NCI-H460 (cell line): Measurements from ENCODE around the gene HSD3B1. TPM values are rescaled to one million over a fixed set of nuclear protein-coding genes. Genes with fewer than 3 reads are reported as not detected.

Source experiments
- DNase-seq: peaks from one replicate; pipeline ENCODE4 v3.0.0-alpha.2; 2016; ENCODE audit warnings: low read depth; ENCODE audit errors: extremely low read depth
- polyA plus RNA-seq: library from polyadenylated mRNA; depleted of rRNA; stranded (reverse); fragments of >200 nt; gene quantifications from 2 replicates; pipeline ENCODE4 v1.2.3, GENCODE V29; 2014; cell fraction: nucleus; rRNA removed
- total RNA-seq: library from RNA; depleted of rRNA; stranded (reverse); fragments of >200 nt; shearing (Covaris generic); gene quantifications from 2 replicates; pipeline ENCODE4 v1.2.3, GENCODE V29; 2014; rRNA removed

Gene HSD3B1
- not detected in 2 replicates for total RNA-seq
- polyA plus RNA-seq: not detected in 2 replicates

DNA sequence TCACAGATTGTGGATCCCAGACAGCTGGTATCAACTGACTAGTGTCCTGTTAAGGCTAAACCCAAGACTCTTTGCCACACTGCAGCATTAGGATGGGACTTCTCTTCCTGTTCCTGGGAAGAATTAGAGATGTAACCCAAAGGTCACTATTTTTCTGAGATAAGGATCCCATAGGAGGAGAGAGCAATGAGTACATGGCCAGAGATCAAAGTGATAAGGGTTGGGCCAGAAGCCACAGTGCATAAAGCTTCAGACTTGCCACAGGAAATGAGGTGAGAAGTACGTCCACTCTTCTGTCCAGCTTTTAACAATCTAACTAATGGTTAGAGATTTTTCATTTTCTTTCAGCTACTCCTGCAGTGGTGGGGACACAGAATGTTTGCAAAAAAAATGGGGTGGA is at the start of gene HSD3B1:
HSD3B1 (plus strand) TSS at position 270 of the 400 bp plus-strand sequence. CDS start 267 bp downstream, outside the sequence.
- DNase-seq: no peak

DNA sequence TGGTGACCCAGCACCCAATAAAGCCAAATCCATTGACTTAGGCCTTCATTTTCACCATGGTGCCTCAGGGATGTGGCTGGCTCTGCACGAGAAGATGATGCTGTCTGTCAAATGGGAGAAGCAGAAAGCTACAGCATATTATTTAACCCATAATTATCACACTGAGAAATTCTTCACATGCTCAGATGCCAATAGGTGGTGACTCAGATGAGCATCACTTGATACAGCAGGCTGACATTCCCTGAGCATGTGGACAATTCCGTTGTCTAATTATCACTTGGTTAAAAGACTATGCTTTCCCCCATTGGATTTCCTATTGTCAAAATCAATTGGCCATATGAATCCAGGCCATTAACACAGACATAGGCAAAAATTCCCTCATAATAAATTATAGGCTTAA is 44.0 kb upstream of the HSD3B1 start:
- DNase-seq: no peak

DNA sequence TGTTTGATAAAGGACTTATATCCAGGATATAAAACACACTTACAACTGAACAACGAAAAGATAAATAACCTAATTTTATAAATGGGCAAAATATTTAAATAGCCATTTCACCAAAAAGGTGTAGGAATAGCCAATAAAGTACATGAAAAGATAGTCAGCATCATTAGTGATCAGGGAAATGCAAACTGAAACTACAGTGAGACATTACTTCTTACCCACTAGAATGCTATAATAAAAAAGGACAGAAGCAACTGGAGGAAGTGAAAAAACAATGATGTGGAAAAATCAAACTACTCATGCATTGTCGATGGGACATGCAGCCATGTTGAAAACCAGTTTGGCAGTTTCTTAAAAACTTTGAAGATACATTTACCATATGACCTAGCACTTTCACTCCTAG is 43.4 kb upstream of the HSD3B1 start:
- no peak for DNase-seq

DNA sequence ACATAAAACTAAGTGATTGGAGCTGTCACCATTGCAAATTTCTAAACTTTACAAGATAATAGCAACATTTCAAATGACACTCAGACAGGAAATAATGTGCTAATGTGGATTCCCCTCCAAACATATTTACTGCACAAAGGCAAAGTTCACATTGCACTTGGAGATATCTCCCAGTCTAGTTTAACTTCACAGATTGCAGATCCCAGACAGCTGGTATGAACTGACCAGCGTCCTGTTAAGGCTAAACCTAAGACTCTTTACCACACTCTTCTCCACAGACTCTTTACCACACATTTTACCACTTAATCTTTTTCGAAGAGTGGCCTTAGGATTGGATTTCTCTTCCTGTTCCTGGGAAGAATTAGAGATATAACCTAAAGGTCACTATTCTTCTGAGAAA is 40.6 kb upstream of the HSD3B1 start:
- no peak for DNase-seq

DNA sequence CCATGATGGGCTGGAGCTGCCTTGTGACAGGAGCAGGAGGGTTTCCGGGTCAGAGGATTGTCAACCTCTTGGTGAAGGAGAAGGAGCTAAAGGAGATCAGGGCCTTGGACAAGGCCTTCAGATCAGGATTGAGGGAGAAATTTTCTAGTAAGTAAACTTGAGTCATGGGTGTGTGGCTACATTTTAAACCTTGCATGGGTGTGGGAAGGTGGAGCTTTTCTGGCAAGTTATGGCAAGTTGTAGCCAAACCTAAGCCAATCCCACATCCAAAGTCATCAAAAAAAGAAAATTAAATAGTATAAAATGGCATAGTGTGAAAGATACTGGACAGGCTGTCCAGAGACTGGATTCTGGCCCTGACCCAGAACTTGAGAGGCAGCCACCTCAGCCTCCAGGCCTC is 39.8 kb upstream of the HSD3B1 start:
- no peak for DNase-seq

DNA sequence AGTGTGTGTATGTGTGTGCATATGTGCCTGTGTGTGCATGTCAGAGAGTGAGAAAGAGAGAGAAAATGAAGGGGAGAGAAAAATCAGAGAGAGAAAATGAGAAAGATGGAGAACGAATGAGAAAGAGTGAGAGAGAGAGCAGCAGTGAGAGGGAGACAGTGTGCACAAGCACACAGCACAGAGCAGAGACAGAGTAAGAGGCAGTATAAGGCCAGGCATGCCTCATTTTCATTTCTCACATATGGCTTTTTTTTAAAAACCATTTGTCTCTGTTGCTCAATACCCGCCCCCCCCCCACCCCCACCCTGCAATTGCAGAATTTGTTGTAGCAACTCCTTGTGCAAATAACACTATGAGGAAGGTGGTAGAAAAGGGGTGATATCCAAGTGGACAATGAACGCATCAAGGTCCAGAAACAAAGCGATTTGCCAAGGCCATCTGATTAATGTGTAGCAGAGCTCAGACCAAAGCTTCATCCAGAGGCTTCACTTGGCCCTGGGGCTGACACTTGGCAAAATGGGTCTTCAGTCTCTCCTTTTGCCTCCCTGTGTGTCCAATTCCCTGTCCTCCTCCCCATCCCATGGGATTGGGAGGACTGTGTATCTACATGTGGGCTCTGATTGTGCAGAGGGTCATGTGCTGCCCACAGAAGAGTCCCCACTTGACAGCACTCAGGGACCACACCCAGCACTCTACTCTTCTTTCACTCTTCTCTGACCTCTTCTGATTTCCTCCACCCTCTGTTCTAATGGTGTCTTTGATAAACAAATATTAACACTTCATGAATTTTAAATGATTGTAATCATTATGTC is 38.9 kb upstream of the HSD3B1 start:
- DNase-seq: no peak

DNA sequence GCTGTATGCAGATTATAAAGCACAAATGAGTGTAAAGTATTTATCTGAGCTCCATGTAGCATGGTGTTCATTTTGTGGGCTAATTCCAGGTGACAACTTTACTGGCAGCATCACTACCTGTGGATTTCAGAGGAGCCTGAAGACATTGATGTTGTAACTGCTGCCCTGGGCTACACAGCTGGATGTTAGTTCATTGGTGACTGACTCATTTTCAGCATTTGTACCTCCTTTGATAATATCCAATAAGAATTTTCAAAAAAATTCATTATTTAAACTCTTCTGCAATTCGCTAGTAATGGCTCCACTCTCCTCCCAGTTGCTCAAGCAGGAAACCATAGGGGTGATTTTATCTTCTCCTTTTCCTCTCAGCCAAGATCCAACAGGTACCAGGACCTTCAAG is 37.3 kb upstream of the HSD3B1 start:
- no peak for DNase-seq

DNA sequence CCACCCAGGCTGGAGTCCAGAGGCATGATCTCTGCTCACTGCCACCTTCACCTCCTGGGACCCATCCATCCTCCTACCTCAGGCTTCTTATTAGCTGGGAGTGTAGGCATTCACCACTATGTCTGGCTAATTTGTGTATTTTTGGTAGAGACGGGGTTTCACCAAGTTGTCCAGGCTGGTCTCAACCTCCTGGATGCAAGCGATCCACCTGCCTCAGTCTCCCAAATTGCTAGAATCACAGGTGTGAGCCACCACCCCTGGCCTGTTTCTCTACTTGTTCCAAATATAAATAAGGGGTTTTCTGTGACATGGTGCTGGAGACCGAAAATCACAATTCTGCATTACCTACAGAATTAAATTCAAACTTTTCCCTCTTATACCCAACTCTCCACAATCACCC is 36.6 kb upstream of the HSD3B1 start:
- no peak for DNase-seq

DNA sequence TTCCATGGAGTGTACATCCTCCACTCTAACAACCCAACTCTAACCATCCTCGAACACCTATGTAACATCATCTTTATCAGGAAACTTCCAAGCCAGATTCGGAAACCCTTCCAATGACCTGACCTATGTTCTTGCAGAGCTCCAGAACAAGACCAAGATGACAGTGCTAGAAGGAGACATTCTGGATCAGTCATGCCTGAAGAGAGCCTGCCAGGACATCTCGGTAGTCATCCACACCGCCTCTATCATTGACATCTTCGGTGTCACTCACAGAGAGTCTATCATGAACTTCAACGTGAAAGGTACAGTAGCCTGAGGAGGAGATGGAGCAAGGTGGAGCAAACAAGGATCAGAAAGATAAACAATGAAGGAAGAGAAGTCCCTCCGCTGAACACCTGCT is 36.1 kb upstream of the HSD3B1 start:
- no peak for DNase-seq

DNA sequence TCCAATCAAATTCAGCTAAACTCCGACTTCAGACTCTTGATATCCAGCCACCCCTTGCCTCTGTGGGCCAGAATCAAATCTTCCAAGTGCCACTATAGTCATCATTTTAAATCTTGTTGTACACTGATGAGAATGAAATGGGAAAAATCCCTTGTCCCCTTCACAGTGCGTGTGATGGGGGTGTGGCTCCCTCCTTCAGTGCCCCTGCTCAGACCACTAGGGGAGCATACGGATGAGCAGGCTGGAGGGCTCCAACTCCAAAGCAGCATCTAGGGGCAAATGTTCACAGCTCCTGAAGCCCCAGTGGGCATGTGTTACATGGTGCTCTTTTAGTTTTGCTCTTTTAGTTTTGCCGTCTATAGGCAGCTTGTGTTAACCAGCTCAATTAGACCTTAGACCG is 35.4 kb upstream of the HSD3B1 start:
- no peak for DNase-seq

DNA sequence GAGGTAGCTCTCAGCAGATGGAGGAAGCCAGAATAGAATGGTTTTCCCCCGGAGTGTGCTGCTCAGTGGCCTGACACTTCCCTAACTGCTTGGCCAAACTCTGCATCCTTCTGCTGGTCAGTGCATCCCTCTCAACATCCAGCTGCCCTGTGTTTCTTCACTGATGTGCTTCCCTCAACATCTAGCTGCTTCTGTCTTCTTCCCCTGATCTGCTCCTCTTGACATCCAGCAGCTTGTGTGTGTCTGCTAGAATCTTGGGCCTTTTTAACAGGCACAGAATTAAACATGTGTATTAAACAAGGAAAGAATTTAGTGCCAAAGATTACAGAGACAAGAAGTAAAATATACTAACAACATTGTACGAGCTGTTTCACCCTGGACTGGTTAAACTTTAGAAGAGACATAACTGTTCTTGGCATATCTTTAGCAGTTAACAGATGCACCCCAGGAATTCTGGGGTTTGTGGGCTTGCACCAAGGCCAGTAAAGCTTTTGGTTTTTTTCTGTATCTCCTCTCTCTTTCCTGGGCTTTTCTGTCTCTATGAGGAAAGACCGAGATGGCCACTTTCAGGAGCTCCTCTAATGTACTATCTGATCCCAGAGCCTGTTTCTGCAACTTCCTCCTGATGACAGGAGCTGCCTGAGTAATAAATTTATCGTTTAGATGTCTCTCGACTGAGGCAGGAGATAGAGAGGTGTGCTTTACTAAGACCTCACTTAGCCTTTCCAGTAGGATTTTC is 34.8 kb upstream of the HSD3B1 start:
- no peak for DNase-seq

DNA sequence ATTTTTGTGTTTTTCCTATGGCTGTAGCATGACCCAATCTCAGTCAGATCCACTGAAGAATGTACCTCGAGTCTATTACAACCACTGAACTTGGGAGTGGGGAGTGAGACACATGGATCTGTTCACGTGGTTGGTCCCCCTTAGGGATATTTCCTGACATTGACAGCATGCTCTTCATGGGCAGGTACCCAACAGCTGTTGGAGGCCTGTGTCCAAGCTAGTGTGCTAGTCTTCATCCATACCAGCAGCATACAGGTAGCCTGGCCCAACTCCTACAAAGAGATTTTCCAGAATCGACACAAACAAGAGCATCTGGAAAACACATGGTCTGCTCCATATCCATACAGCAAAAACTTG is 34.2 kb upstream of the HSD3B1 start:
- DNase-seq: no peak

DNA sequence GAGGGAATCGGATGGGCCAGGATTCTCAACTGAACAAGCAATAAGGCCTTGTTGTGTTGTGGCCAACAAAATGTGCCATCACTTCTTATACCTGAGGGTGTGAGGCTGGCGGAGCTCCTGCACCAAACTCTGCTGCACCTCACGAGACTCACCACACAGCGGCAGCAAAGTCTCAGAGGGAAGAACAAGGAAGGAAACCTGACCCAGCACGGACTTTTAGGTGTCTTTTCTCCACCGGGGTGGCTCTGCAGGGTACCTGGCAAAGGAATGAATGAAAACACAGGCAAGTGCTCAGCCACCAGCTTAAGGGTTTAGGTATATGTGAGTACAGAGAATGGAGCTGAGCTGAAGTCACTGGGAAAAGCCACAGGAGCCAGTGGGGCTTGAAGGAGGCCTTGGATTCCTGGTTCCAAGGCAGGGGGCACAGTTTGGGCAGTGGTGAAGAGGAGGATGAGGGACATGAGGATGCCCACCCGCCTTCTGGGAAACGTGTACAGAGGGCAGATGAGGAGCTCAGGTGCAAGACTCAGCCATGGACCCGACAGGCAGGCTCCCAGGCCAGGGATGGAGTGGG is 31.1 kb upstream of the HSD3B1 start:
- DNase-seq: peak; percentile 21

DNA sequence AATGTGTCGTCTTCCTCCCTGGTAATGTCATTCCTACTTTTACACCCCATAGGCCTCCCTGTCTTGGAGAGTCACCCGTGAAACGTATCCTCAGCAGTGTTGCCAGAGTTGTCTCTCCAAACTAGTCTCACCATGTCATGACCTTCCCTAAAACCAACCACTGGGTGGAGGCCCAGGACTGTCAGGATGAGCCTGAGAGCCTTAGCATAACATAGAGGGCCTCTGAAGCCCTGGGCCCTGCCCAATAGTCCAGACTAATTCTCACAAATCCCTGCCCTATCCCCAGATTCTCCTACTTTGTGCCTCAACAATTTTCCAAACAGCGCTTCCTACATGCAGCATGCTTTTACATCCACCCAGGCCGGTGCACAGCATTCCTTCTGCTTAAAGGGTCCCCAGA is 29.3 kb upstream of the HSD3B1 start:
- DNase-seq: no peak

DNA sequence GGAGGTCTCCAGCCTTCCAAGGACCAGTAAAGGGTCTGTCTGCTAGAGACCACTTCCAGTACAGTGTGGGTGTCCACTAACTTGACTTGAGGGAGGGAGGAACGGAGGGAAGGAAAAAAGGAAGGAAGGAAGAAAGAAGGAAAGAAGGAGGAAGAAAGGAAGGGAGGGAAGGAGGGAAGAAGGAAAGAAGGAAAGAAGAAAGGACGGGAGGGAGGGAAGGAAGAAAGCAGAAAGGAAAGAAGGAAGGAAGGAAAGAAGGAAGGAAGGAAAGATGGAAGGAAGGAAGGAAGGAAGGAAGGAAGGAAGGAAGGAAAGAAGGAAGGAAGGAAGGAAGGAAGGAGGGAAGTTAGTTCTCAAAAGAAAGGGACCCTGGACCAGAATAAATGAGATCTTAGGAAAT is 26.8 kb upstream of the HSD3B1 start:
- DNase-seq: no peak

DNA sequence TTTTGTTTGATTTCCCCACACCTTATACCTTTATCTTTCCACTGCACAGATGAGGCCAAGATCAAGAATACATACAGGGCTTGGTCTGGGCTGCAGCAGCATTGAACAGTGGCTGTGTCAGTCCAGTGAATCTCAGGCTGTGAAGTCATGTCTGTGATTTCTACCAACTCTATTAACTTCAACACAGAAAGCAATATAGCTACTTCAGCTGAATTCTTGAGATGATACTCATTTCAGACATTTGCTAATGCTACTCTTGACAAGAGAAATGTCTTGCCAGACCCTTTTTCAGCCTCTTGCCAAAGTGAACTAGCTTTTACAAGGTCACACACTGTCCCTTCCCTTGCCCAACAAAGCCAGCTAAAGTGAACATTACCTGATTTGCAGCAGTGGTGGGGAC is 25.1 kb upstream of the HSD3B1 start:
- no peak for DNase-seq

DNA sequence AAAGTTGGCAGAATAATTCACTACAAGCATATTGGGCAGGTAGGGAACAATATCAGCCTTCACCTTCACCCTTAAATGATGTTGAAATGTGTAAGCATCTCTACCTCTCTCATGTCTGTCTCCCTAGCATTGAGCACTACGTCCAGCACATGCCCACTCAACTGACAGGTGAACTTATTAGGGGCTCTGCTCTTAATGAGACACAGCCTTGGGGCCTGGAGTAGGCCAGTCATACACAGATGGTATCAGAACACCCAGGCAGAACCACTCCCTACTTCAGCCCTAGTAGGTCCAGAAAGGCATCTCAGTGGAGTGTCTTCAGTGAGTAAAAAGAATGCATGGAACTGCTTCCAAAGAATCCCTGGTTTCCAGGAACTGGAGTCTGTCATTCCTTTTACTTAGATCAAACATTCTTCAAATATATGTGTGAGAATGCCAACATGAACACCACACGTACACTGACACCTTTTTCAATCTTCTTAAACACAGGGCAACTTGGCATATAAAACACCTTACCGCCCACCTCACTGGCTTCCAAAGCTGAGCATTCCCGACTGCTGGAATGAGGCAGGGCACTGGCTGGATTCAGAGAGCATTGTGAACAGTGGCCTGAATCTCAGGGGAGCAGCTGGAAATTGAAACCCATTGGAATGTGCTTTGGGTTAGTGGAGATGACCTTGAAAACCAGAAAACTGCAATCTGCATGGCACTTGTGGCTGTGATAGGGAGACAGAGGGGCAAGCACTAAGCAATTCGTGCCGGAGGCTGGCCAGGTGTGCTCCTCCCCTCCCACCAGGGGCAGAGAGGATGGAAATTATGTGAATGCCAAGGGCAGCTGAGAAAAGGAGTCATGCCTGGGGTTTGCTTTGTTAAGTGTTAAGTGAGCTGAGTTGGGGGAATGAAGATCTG is 24.2 kb upstream of the HSD3B1 start:
- no peak for DNase-seq

DNA sequence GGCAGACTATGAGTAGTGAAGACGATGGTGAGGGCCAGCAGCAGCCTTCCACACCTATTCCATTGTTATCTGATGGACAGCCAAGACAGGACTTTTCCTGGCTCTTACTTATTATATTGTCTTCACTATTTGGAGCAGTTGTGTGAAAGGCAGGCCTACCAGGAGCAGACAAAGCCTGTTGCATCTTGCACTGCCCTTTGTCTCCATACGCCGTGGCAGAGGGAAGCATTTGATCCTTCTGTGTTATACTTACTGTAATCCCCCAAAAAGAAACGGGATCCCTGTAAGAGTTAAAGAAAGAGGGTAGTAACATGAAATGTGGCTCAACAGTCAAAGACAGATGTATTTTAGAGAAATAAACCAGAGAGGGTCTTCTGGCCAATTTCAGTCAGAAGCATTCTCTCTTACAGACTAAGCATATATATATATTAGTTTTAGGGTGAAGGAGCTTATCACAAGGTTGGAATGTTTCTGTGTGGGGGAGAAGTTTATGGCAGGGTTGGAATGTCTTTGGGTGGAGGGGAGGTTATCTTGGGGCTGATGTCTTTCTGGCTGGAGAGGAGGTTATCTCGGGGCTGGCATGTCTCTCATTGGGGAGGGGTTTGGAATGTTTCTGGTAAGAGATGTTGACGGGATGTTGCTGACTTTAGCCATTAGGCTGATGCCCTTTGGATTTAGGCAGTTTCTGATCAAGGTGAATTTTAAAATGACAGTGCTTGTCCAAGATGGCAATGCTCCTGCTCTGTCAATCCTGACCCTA is 23.4 kb upstream of the HSD3B1 start:
- no peak for DNase-seq

DNA sequence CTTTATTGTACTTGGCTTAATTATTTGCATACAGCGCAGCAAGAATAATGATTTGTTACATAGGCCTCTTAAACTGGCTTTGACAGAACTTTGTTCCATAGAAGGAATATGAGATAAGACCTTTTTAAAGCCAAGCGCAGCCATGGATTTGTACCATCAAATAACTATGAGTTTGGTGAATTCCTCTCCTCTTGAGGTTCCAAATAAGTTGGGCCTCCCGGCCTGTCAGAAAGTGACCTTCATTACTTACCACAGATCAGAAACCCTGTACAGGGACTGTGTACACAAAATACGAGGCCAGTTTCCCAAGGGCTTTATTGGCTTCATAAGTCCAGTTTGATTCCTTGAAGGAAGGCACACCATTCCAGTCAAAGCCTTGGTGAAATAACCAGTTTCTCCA is 21.8 kb upstream of the HSD3B1 start:
- no peak for DNase-seq

DNA sequence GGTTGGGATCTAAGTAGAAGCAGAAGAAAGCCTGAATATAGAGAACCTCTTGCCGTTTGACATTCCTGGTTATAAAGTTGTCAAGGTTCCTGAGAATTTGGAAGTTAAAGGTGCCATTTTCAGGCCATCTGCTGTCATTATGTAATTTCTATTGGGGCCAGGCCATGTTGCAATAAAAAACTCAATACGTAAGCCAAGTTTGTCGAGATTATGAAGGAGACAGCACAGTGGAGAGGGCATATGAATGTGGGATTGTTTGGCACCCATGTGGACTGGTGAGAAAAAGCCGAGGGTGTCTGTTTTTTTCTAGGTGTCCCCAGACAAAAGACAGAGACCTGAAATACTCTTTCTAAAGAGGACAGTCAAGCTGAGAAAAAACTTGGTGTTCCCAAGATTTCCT is 18.8 kb upstream of the HSD3B1 start:
- no peak for DNase-seq
